Measurements from ENCODE around the gene C2CD4C. TPM values are rescaled to one million over a fixed set of nuclear protein-coding genes. Genes with fewer than 3 reads are reported as not detected.
"Not testable (repeated sequence)": the region's sequence is repeated elsewhere in the genome, so short reads cannot be mapped to it uniquely, and the experiment has no call there.

Gene C2CD4C
- total RNA-seq, 1 experiment from 2014 or later: 13.6 TPM

DNA sequence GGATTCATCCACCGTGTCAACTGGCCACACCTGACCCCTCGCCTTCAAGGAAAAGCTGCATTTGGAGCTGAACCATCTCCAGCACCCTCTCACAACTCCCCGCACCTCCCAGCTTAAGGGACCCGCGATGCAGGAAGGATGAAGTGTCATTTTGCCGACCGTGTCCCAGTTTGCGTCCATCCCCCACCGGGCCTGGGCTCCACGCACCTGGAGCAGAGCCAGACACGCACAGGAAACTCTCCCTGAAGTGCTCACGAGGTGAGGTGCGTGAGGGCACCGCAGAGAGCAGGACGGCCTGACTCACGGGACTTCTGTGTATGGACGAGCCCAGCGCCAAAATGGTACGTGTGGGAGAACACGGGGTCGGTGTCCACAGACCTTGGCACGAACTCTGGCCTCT lies 44.7 kb upstream of the C2CD4C start:
- Histone ChIP-seq H3K4me1 (ENCODE audit: control insufficient read depth, insufficient read depth, low read length) (no peaks in the 10 kb centered on the region), H3K9me3 (ENCODE audit: control insufficient read depth, insufficient read depth, low read depth, low read length) (no peaks in the 10 kb centered on the region), H3K4me3 (ENCODE audit: low read depth in 2 of 2, low read length in 2 of 2) (no peak overlapping the region), H3K27me3 (ENCODE audit: control insufficient read depth, insufficient read depth, low read length) (no peaks in the 10 kb centered on the region), H3K36me3 (ENCODE audit: control insufficient read depth, insufficient read depth, low read length) (no peaks in the 10 kb centered on the region), H3K27ac (ENCODE audit: low read length) (no peak overlapping the region)
- TF ChIP-seq, protein P1, sequence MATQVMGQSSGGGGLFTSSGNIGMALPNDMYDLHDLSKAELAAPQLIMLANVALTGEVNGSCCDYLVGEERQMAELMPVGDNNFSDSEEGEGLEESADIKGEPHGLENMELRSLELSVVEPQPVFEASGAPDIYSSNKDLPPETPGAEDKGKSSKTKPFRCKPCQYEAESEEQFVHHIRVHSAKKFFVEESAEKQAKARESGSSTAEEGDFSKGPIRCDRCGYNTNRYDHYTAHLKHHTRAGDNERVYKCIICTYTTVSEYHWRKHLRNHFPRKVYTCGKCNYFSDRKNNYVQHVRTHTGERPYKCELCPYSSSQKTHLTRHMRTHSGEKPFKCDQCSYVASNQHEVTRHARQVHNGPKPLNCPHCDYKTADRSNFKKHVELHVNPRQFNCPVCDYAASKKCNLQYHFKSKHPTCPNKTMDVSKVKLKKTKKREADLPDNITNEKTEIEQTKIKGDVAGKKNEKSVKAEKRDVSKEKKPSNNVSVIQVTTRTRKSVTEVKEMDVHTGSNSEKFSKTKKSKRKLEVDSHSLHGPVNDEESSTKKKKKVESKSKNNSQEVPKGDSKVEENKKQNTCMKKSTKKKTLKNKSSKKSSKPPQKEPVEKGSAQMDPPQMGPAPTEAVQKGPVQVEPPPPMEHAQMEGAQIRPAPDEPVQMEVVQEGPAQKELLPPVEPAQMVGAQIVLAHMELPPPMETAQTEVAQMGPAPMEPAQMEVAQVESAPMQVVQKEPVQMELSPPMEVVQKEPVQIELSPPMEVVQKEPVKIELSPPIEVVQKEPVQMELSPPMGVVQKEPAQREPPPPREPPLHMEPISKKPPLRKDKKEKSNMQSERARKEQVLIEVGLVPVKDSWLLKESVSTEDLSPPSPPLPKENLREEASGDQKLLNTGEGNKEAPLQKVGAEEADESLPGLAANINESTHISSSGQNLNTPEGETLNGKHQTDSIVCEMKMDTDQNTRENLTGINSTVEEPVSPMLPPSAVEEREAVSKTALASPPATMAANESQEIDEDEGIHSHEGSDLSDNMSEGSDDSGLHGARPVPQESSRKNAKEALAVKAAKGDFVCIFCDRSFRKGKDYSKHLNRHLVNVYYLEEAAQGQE (IDR thresholded peaks at IDR 0.05; ENCODE audit: insufficient read depth in 1 of 2, low read depth in 2 of 2, low read length in 1 of 2): no peak
- no peak for TF ChIP-seq TCF7L2 (IDR thresholded peaks at IDR 0.05; ENCODE audit: low read depth, low read length)
- TF ChIP-seq POLR2AphosphoS5 (IDR thresholded peaks at IDR 0.05; ENCODE audit: low read depth, low read length): no peak
- TF ChIP-seq, protein P2, sequence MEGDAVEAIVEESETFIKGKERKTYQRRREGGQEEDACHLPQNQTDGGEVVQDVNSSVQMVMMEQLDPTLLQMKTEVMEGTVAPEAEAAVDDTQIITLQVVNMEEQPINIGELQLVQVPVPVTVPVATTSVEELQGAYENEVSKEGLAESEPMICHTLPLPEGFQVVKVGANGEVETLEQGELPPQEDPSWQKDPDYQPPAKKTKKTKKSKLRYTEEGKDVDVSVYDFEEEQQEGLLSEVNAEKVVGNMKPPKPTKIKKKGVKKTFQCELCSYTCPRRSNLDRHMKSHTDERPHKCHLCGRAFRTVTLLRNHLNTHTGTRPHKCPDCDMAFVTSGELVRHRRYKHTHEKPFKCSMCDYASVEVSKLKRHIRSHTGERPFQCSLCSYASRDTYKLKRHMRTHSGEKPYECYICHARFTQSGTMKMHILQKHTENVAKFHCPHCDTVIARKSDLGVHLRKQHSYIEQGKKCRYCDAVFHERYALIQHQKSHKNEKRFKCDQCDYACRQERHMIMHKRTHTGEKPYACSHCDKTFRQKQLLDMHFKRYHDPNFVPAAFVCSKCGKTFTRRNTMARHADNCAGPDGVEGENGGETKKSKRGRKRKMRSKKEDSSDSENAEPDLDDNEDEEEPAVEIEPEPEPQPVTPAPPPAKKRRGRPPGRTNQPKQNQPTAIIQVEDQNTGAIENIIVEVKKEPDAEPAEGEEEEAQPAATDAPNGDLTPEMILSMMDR (IDR thresholded peaks at IDR 0.05): no peak
- no peak for TF ChIP-seq SIN3A (IDR thresholded peaks at IDR 0.05; ENCODE audit: borderline replicate concordance, insufficient read depth, low read depth, low read length)
- no peak for ATAC-seq
- intact Hi-C loops (cut with micrococcal nuclease; ENCODE audit: unreplicated experiment) (no loop called here), in situ Hi-C loops (cut with HindIII; ENCODE audit: low pct_unique_long_range_greater_than_20kb, low sequenced_read_pairs) (no loop called here)
- ChIA-PET POLR2A (no interaction called here), CTCF (no interaction called here)
- no peak for DNase-seq (ENCODE audit: low read depth, low spot score)
- no TSS peak for BruUV-seq (replicated peaks)

DNA sequence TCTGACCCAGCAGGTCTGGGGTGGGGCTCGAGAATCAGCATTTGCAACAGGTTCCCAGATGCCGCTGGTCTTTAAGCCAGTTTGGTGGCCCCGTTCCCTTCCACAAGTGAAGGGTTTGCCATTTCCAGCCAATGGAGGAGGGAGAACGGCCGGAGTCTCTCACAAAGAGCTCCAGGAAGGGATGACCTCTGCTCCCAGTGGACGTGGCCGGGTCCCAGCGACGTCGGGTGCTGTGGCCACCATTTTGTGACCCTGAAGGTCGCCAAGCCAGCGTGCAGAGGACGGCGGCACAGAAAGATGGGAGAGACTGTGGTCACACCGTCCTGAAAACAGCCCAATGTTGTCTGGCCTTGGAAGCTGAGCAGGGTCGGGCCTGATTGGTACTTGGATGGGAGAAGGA lies 43.9 kb upstream of the C2CD4C start:
- H3K36me3 ChIP-seq (ENCODE audit: control insufficient read depth, insufficient read depth, low read length): no peaks in the 10 kb centered on the region
- in situ Hi-C loops (cut with HindIII; ENCODE audit: low pct_unique_long_range_greater_than_20kb, low sequenced_read_pairs) (no loop called here), intact Hi-C loops (cut with micrococcal nuclease; ENCODE audit: unreplicated experiment) (no loop called here)
- CTCF ChIA-PET: no interaction called here
- no peak for DNase-seq (ENCODE audit: low read depth, low spot score)
- no peaks in the 10 kb centered on the region for H3K4me1 ChIP-seq (ENCODE audit: control insufficient read depth, insufficient read depth, low read length)
- H3K4me3 ChIP-seq (ENCODE audit: low read depth in 2 of 2, low read length in 2 of 2): no peak overlapping the region
- POLR2A ChIA-PET: no interaction called here
- no TSS peak for BruUV-seq (replicated peaks)
- no peak for ATAC-seq
- TF ChIP-seq SIN3A (IDR thresholded peaks at IDR 0.05; ENCODE audit: borderline replicate concordance, insufficient read depth, low read depth, low read length): no peak
- H3K27me3 ChIP-seq (ENCODE audit: control insufficient read depth, insufficient read depth, low read length): no peaks in the 10 kb centered on the region
- H3K9me3 ChIP-seq (ENCODE audit: control insufficient read depth, insufficient read depth, low read depth, low read length): no peaks in the 10 kb centered on the region
- no peak overlapping the region for H3K27ac ChIP-seq (ENCODE audit: low read length)

DNA sequence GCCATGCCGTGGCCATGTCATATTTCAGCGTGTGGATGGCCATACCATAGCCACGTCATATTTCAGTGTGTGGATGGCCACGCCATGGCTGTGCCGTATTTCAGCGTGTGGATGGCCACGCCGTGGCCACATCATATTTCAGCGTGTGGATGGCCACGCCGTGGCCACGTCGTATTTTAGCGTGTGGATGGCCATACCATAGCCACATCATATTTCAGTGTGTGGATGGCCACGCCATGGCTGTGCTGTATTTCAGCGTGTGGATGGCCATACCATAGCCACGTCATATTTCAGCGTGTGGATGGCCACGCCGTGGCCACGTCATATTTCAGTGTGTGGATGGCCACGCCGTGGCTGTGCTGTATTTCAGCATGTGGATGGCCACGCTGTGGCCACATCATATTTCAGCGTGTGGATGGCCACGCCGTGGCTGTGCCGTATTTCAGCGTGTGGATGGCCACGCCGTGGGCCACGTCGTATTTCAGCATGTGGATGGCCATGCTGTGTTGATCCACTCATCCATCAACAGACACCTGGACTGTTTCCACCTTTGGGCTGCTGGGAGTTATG lies 42.0 kb upstream of the C2CD4C start:
- POLR2A ChIA-PET; ATAC-seq; H3K4me1 ChIP-seq (ENCODE audit: control insufficient read depth, insufficient read depth, low read length); H3K27me3 ChIP-seq (ENCODE audit: control insufficient read depth, insufficient read depth, low read length); DNase-seq (ENCODE audit: low read depth, low spot score); in situ Hi-C loops (cut with HindIII; ENCODE audit: low pct_unique_long_range_greater_than_20kb, low sequenced_read_pairs); CTCF ChIA-PET; H3K9me3 ChIP-seq (ENCODE audit: control insufficient read depth, insufficient read depth, low read depth, low read length); H3K27ac ChIP-seq (ENCODE audit: low read length); H3K36me3 ChIP-seq (ENCODE audit: control insufficient read depth, insufficient read depth, low read length); H3K4me3 ChIP-seq (ENCODE audit: low read depth in 2 of 2, low read length in 2 of 2); intact Hi-C loops (cut with micrococcal nuclease; ENCODE audit: unreplicated experiment); BruUV-seq (replicated peaks): not testable (repeated sequence)
